ENCODE measurements around the gene HSD17B11.

GRCh38 chr4:87370068-87370467 is 20.9 kb downstream of the HSD17B11 start:
- no peak for TF ChIP-seq FOXJ3 (CRISPR knock-in tag; IDR thresholded peaks at IDR 0.05; ENCODE audit: borderline replicate concordance)
- no peak for TF ChIP-seq CBFB (CRISPR knock-in tag; IDR thresholded peaks at IDR 0.05; ENCODE audit: low read depth)
- TF ChIP-seq, protein P1, sequence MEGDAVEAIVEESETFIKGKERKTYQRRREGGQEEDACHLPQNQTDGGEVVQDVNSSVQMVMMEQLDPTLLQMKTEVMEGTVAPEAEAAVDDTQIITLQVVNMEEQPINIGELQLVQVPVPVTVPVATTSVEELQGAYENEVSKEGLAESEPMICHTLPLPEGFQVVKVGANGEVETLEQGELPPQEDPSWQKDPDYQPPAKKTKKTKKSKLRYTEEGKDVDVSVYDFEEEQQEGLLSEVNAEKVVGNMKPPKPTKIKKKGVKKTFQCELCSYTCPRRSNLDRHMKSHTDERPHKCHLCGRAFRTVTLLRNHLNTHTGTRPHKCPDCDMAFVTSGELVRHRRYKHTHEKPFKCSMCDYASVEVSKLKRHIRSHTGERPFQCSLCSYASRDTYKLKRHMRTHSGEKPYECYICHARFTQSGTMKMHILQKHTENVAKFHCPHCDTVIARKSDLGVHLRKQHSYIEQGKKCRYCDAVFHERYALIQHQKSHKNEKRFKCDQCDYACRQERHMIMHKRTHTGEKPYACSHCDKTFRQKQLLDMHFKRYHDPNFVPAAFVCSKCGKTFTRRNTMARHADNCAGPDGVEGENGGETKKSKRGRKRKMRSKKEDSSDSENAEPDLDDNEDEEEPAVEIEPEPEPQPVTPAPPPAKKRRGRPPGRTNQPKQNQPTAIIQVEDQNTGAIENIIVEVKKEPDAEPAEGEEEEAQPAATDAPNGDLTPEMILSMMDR (IDR thresholded peaks at IDR 0.05), result no peak
- TF ChIP-seq NR3C1 (CRISPR knock-in tag; conservative IDR thresholded peaks at IDR 0.05; ENCODE audit: low read depth), result no peak
- TF ChIP-seq PRRX2 (CRISPR knock-in tag; IDR thresholded peaks at IDR 0.05), result no peak
- TF ChIP-seq TCF7 (CRISPR knock-in tag; IDR thresholded peaks at IDR 0.05; ENCODE audit: low read depth), result no peak
- TF ChIP-seq ZNF423 (CRISPR knock-in tag; IDR thresholded peaks at IDR 0.05), result no peak
